ENCODE results near the gene FAP.

The FAP gene

DNA sequence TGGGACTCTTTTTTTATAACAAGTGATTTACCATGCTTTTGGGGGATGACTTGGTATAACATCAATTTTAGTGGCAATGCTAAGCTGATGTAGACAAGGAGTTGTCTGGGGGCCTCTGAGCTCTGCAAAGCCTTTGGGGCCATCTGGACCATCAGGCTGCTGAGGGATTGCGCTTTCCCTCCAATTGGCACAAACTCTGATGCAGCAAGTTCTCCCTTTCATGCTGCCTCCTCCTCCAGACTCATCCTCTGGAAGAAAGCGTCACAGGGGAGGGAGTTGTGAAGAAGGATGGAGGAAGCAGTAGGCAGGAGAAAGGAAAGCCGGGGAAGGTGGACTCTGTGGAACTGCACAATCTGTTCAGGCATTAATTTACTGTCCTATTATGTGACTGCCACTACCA is 10.2 kb upstream of the FAP start (continued):
- TF ChIP-seq, protein P1, sequence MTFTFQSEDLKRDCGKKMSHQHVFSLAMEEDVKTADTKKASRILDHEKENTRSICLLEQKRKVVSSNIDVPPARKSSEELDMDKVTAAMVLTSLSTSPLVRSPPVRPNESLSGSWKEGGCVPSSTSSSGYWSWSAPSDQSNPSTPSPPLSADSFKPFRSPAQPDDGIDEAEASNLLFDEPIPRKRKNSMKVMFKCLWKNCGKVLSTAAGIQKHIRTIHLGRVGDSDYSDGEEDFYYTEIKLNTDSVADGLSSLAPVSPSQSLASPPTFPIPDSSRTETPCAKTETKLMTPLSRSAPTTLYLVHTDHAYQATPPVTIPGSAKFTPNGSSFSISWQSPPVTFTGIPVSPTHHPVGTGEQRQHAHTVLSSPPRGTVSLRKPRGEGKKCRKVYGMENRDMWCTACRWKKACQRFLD (tag by site-specific recombination; IDR thresholded peaks at IDR 0.05) = no peak
- TF ChIP-seq KLF7 (tag by site-specific recombination; IDR thresholded peaks at IDR 0.05; ENCODE audit: borderline replicate concordance) (no peak), ZNF350 (tag by site-specific recombination; IDR thresholded peaks at IDR 0.05) (no peak), HOXD13 (CRISPR knock-in tag; IDR thresholded peaks at IDR 0.05; ENCODE audit: borderline replicate concordance) (no peak), IKZF3 (tag by site-specific recombination; IDR thresholded peaks at IDR 0.05) (no peak)
- TF ChIP-seq, protein P2, sequence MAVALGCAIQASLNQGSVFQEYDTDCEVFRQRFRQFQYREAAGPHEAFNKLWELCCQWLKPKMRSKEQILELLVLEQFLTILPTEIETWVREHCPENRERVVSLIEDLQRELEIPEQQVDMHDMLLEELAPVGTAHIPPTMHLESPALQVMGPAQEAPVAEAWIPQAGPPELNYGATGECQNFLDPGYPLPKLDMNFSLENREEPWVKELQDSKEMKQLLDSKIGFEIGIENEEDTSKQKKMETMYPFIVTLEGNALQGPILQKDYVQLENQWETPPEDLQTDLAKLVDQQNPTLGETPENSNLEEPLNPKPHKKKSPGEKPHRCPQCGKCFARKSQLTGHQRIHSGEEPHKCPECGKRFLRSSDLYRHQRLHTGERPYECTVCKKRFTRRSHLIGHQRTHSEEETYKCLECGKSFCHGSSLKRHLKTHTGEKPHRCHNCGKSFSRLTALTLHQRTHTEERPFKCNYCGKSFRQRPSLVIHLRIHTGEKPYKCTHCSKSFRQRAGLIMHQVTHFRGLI (tag by site-specific recombination; IDR thresholded peaks at IDR 0.05) = no peak
- TF ChIP-seq, protein P3, sequence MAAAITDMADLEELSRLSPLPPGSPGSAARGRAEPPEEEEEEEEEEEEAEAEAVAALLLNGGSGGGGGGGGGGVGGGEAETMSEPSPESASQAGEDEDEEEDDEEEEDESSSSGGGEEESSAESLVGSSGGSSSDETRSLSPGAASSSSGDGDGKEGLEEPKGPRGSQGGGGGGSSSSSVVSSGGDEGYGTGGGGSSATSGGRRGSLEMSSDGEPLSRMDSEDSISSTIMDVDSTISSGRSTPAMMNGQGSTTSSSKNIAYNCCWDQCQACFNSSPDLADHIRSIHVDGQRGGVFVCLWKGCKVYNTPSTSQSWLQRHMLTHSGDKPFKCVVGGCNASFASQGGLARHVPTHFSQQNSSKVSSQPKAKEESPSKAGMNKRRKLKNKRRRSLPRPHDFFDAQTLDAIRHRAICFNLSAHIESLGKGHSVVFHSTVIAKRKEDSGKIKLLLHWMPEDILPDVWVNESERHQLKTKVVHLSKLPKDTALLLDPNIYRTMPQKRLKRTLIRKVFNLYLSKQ (tag by site-specific recombination; IDR thresholded peaks at IDR 0.05; ENCODE audit: borderline replicate concordance) = no peak
- TF ChIP-seq, protein P4, sequence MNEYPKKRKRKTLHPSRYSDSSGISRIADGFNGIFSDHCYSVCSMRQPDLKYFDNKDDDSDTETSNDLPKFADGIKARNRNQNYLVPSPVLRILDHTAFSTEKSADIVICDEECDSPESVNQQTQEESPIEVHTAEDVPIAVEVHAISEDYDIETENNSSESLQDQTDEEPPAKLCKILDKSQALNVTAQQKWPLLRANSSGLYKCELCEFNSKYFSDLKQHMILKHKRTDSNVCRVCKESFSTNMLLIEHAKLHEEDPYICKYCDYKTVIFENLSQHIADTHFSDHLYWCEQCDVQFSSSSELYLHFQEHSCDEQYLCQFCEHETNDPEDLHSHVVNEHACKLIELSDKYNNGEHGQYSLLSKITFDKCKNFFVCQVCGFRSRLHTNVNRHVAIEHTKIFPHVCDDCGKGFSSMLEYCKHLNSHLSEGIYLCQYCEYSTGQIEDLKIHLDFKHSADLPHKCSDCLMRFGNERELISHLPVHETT (tag by site-specific recombination; IDR thresholded peaks at IDR 0.05) = no peak

DNA sequence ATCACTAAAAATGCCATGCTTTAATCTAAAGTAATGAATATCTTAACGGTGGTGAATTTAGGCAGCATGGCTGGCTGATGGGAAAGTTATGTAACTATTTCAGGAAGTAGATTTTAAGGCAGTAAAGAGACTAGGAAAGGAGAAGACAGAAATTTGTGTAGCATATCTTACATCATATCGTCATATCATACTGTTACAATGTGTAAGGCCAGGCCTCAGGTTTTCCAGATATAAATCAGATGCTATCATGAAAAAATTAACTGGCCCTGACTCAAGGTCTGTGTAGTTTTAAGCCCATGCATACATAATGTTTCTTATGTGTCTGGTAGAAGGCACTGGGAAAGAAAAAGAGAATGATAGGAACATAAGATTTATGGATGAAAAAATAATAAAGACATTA is 8.9 kb upstream of the FAP start:
- Histone ChIP-seq H3K4me3 (ENCODE audit: low read depth, low read length) (no peak overlapping the region), H3K36me3 (ENCODE audit: control insufficient read depth in 2 of 2, insufficient read depth in 1 of 2, low read length in 2 of 2) (no peaks in the 10 kb centered on the region), H3K9me3 (ENCODE audit: control insufficient read depth, insufficient read depth, low read depth, low read length) (no peaks in the 10 kb centered on the region), H3K4me1 (ENCODE audit: control insufficient read depth, insufficient read depth, low read length) (no peaks in the 10 kb centered on the region), H3K27ac (ENCODE audit: extremely low read depth, low read depth, low read length) (no peak overlapping the region)
- ChIA-PET CTCF (interaction anchor here (0.9 kb wide), 1 partner anchor 32 kb away, joined by 3 read pairs; no protein-coding TSS in a partner anchor), POLR2A (no interaction called here)
- no peak for TF ChIP-seq REPIN1 (tag by site-specific recombination; IDR thresholded peaks at IDR 0.05; ENCODE audit: low read depth)
- no peak for TF ChIP-seq ZNF157 (tag by site-specific recombination; IDR thresholded peaks at IDR 0.05)
- TF ChIP-seq, protein P2 (tag by site-specific recombination; IDR thresholded peaks at IDR 0.05) = no peak
- no peak for TF ChIP-seq ZNF423 (tag by site-specific recombination; IDR thresholded peaks at IDR 0.05)

DNA sequence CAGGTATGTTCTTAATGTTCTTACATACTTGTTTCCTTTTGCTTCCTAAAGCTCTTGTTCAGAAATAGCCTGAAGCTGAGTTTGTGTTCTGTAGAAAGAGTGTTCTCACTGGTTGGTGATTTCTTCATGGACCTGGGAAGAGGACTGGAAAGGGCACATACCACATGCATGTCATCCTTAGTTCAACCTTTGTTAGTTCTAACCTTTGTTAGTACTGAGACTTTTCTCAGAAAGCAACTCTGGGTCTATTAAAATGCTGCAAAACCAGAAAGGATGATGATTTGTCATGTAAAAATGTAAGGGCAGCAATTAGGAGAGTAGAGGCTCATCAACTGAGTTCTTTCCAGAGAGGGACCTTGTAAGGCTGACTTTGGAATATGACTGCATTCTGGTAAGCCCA is 2.5 kb upstream of the FAP start:
- H3K4me3 ChIP-seq (ENCODE audit: low read depth, low read length) = no peak overlapping the region
- H3K36me3 ChIP-seq (ENCODE audit: control insufficient read depth in 2 of 2, insufficient read depth in 1 of 2, low read length in 2 of 2) = no peaks in the 10 kb centered on the region
- CTCF ChIA-PET = interaction anchor here (2.1 kb wide), 1 partner anchor 25 kb away, joined by 7 read pairs; no protein-coding TSS in a partner anchor
- POLR2A ChIA-PET = no interaction called here
- H3K27ac ChIP-seq (ENCODE audit: extremely low read depth, low read depth, low read length) = no peak overlapping the region
- H3K9me3 ChIP-seq (ENCODE audit: control insufficient read depth, insufficient read depth, low read depth, low read length) = no peaks in the 10 kb centered on the region
- H3K4me1 ChIP-seq (ENCODE audit: control insufficient read depth, insufficient read depth, low read length) = no peaks in the 10 kb centered on the region
- TF ChIP-seq ZNF544 (tag by site-specific recombination; IDR thresholded peaks at IDR 0.05) (no peak), ZNF394 (tag by site-specific recombination; IDR thresholded peaks at IDR 0.05; ENCODE audit: borderline replicate concordance) (no peak), ZNF792 (tag by site-specific recombination; IDR thresholded peaks at IDR 0.05) (no peak), SETDB1 (IDR thresholded peaks at IDR 0.05; ENCODE audit: insufficient read length, low read length) (no peak), ZNF791 (tag by site-specific recombination; IDR thresholded peaks at IDR 0.05) (no peak)

All from HEK293 (cell line).